Fibroblast of pulmonary artery (primary cell): ENCODE data around the gene INMT.
A peak's percentile ranks its signal among the peaks of the same experiment; 100 is the strongest.

Experiments
- DNase-seq: peaks from one replicate; pipeline ENCODE4 v3.0.0-alpha.2; 2010; ENCODE audit warnings: low read depth
- H3K4me3 ChIP-seq: replicated peaks from 2 replicates; pipeline ENCODE4 v1.5.1; 2011; ENCODE audit warnings: low read depth, mild to moderate bottlenecking, control low read depth, low read length, moderate library complexity
- CTCF ChIP-seq: IDR thresholded peaks from 2 replicates; pipeline ENCODE4 v1.5.1; 2011; ENCODE audit warnings: mild to moderate bottlenecking, control low read depth, low read length, inconsistent platforms; ENCODE audit errors: missing control alignments

Gene INMT

GRCh38 chr7:30770845-30771173 lies 18.9 kb downstream of the INMT start:
- DNase-seq, result no peak
- no peak for TF ChIP-seq CTCF
- H3K4me3 ChIP-seq, result peak overlapping the region; percentile 83

- peak; percentile 81 for DNase-seq
- H3K4me3 ChIP-seq, result peak within 1 kb of the TSS; percentile 83
- no peak for TF ChIP-seq CTCF
These were observed 19.4 kb downstream of the INMT start, which contains the start of gene MINDY4 for GRCh38 chr7:30771174-30771879. TSS of gene MINDY4 (plus strand) at chr7:30771417. CDS start at chr7:30771494, 77 bp downstream.

GRCh38 chr7:30771880-30772425 lies 20.0 kb downstream of the INMT start:
- DNase-seq, result no peak
- TF ChIP-seq CTCF, result no peak
- peak overlapping the region; percentile 83 for H3K4me3 ChIP-seq

GRCh38 chr7:30772984-30773383 lies 21.0 kb downstream of the INMT start:
- no peak for DNase-seq
- peak overlapping the region; percentile 83 for H3K4me3 ChIP-seq
- no peak for TF ChIP-seq CTCF

- H3K4me3 ChIP-seq, result no peak overlapping the region
- no peak for TF ChIP-seq CTCF
- DNase-seq, result no peak
These were observed 24.1 kb downstream of the INMT start for GRCh38 chr7:30775992-30776391.

- DNase-seq, result no peak
- no peak for TF ChIP-seq CTCF
- H3K4me3 ChIP-seq, result no peak overlapping the region
These were observed 25.0 kb downstream of the INMT start for GRCh38 chr7:30776971-30777370.

GRCh38 chr7:30778255-30779025 lies 26.5 kb downstream of the INMT start:
- H3K4me3 ChIP-seq, result no peak overlapping the region
- TF ChIP-seq CTCF, result no peak
- peak; percentile 46 for DNase-seq
